Posterior vena cava (tissue), 2 donors: ENCODE results near the gene RIC3. TPM values are rescaled to one million over a fixed set of nuclear protein-coding genes. Genes with fewer than 3 reads are reported as not detected.

ENCODE experiments used
- DNase-seq: peaks from one replicate; pipeline ENCODE4 v3.0.0-alpha.2; 2020; ENCODE audit warnings: low spot score
- intact Hi-C, 2 donors: fragments of 100-400 bp; cut with DNase I; formaldehyde crosslinking; loops; one replicate each; pipeline versions ENCODE4 v1.14.1 to v1.14.2; 2022 to 2023
- total RNA-seq, 2 donors: library from RNA; stranded (reverse); fragmentation: NEBNext Ultra II Directional; extraction: Animal tissue kit (Norgen Biotek cat#: 25700); gene quantifications; one replicate each; pipeline ENCODE4 v1.2.1, GENCODE V29; 2021
- donor health status: DM: yes; HTN: yes; CAD: no.
- donor health status: DM: yes; HTN: yes; CAD: no.

The RIC3 gene
- total RNA-seq, 2 donors from 2014 or later: 6.0 to 7.7 TPM

- intact Hi-C loops: no loop called here
- no peak for DNase-seq
Observed at GRCh38 chr11:8060146-8060719, 108.6 kb downstream of the RIC3 start.

- intact Hi-C loops: no loop called here
Observed at GRCh38 chr11:8059571-8060011, 109.2 kb downstream of the RIC3 start.

GRCh38 chr11:8059030-8059429, 109.8 kb downstream of the RIC3 start:
- DNase-seq: no peak
- intact Hi-C loops: no loop called here

More at GRCh38 chr11:8059571-8060011, 109.2 kb downstream of the RIC3 start:
- DNase-seq: no peak

GRCh38 chr11:8058216-8058615, 110.6 kb downstream of the RIC3 start:
- no peak for DNase-seq
- intact Hi-C loops: no loop called here

GRCh38 chr11:8056810-8057463, 111.9 kb downstream of the RIC3 start:
- intact Hi-C loops: no loop called here
- DNase-seq: no peak

Other genes starting within 250 kb of the RIC3 start
- gene OR10A6, start 237.8 kb downstream of the RIC3 start, total RNA-seq: not detected
- gene OR10A3, start 227.3 kb downstream of the RIC3 start, total RNA-seq: not detected
- gene NLRP10, start 203.6 kb downstream of the RIC3 start, total RNA-seq: not detected
- 100 to 1,000 TPM; 138 to 139 TPM for gene EIF3F, start 181.7 kb downstream of the RIC3 start, total RNA-seq
- 10 to 100 TPM in 1 of 2 donors, 1 to 10 TPM in 1; 7.0 to 12.5 TPM for gene TUB, start 87.8 kb downstream of the RIC3 start, total RNA-seq
- under 1 TPM in 1 of 2 donors, not detected in 1; 0.38 TPM for gene LMO1, start 94.9 kb upstream of the RIC3 start, total RNA-seq